SIG-M5 (cell line): Measurements from ENCODE around the gene CDC37L1.
"Not testable (repeated sequence)": the region's sequence is repeated elsewhere in the genome, so short reads cannot be mapped to it uniquely, and the experiment has no call there.

Experiments used
- DNase-seq: peaks from one replicate; lab custom pipeline; 2025; lab: John Stamatoyannopoulos, UW

The CDC37L1 gene

DNA sequence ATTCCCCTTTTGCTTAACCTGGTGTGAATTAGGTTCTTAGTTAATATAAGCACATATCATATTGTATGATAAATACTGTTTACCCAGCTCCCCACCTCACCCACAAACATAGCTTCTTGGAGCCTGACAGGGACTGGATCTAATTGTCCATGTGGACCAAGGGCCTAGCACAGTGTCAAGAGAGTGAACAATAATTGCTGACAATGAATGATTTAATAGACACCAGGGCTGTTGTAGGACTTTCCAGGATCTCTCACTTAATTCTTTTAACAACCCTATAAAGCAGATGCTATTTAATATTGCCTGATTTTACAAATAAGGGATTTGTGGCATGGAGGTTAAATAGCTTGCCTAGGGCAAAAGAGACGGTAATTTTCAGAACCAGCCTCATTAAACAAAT, 36.8 kb downstream of the CDC37L1 start:
- DNase-seq: no peak

DNA sequence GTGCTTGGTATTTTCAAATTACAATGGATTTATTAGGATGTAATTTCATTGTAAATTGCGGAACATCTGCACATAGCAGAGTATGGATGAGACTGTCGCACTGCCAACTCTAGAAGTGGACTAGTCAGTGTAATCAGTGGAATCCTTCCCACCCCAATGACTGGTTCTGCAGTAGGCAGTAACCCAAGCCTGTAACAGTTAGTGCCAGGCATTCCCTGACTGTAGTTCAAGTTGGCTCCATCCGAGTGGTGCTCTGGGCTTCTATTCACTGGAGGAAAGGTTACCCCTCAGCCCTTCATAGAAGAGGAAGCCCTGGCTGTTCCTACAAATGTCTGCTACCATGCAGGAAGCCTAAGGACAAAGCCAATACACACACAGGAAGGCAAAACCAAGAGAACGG, 38.4 kb downstream of the CDC37L1 start:
- DNase-seq: no peak

DNA sequence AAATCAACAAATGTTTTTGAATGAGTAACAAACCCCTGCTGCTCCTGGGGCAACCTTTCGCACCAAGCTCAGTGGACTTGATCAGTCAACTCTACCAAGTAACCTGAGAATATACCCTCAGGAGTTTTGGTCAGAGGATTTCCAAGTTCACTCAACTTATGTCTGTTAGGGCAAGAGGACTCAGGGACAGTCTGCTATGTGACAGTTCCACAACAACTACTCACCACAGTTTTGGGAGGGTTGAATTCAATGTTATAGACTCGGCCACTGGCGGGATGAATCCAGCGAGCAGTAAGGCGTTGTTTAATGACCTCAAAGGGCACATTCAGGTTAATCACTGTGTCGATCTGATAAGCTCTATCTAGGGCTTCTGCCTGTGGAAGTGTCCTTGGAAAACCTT, 39.5 kb downstream of the CDC37L1 start:
- no peak for DNase-seq

DNA sequence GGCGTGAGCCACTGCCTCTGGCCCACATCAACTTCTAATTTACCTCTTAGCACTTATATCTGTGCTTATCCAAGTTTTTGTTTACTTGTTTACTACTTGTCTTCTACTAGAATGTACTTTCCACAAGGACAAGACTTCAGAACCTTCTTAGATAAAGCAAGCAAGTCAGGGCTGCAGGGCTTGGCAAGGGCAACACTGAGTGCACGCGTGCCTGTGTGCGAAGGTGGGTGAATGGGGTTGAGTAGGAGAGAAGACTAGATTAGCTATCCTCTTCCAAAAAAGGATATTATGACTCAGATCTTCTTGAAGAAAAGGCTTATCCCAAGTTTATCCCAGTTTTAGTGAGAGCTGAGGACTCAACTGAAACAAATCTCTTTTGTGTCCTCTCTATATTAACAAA, 42.4 kb downstream of the CDC37L1 start:
- no peak for DNase-seq

GRCh38 chr9:4725706-4726442, 46.5 kb downstream of the CDC37L1 start:
- DNase-seq: no peak

DNA sequence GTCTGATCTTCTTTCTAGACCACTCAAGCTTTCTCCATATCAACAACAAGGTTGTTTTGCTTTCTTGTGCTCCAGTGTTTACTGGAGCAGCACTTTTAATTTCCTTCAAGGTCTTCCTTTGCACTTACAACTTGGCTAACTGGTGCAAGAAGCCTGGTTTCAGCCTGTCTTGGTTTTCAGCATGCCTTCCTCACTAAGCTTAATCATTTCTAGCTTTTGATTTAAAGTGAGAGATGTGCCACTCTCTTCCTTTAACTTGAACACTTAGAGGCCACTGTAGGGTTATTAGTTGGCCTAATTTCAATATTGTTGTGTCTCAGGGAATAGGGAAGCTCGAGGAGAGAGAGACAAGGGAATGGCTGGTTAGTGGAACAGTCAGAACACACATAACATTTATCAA, 48.2 kb downstream of the CDC37L1 start:
- no peak for DNase-seq

- no peak for DNase-seq
These were observed 53.5 kb downstream of the CDC37L1 start for GRCh38 chr9:4732890-4733289.

GRCh38 chr9:4734150-4734549, 54.8 kb downstream of the CDC37L1 start:
- no peak for DNase-seq

GRCh38 chr9:4738866-4739586, 59.7 kb downstream of the CDC37L1 start:
- no peak for DNase-seq

DNA sequence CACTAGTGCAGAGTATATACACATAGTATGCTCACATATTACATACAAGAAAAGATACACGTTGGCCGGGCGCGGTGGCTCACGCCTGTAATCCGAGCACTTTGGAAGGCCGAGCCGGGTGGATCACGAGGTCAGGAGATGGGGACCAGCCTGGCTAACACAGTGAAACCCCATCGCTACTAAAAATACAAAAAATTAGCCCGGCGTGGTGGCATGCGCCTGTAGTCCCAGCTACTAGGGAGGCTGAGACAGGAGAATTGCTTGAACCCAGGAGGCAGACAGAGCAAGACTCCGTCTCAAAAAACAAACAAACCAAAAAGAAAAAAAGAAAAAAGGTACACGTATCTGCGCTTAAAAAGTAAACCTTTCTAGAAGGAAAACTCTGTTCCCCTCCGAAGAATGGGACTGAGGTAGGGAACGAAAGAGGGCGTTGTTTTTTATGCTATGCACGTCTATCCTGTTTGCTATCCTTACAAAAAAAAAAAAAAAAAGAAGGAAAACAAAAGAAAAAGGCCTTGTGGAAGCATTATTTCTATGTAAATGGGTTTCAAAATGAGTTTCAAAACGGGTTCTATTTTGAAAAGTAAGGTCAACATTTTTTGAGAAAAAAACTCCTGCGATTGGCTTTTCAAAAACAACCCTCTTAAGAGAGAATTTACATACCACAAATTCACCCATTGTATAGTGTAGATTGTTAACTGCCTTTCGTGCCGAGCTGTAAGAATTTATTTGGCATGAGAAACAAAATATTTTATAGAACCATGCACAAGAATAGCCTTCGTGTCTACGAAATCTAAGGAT, 60.4 kb downstream of the CDC37L1 start:
- DNase-seq: no peak

GRCh38 chr9:4740388-4740637, 60.9 kb downstream of the CDC37L1 start:
- no peak for DNase-seq

DNA sequence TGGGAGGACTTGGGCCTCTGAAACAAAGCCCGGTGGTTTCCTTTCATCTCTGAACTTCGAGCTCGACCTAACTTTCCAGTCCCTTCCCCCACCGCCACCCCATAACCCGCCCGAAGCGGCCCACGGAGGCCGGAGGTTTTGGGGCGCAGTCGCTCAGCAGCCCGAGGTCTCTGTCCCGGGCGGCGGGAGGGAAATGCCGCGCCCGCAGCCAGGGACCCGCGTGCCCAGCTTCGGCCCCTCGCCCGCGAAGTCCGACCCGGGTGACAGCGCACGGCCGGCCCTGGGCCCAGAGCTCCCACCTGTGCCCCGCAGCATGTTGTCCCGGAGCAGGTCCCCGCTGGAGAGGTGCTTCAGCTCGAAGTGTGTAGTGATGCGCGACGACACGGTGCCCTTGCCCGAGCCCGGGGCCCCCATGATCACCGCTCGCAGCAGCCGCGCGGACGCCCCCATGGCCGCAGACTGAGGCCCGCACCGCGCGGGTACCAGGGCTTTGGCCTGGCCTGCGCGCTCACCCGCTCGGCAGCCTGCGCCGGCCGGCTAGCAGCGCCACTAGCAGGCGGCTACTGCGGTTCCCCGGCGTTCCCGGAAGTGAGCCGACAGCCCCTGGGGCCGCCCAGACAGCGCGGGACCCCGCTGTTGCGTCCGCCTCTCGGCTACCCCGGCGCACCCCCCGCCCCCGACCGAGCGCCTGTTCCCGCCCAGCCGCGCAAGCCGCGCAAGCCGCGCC, 61.4 kb downstream of the CDC37L1 start, which contains the start of gene AK3:
TSS of gene AK3 (minus strand) at position 565 of the 727 bp plus-strand sequence. CDS start at position 450, 115 bp downstream.
- no peak for DNase-seq

- no peak for DNase-seq
These were observed 62.2 kb downstream of the CDC37L1 start for GRCh38 chr9:4741365-4742089.

DNA sequence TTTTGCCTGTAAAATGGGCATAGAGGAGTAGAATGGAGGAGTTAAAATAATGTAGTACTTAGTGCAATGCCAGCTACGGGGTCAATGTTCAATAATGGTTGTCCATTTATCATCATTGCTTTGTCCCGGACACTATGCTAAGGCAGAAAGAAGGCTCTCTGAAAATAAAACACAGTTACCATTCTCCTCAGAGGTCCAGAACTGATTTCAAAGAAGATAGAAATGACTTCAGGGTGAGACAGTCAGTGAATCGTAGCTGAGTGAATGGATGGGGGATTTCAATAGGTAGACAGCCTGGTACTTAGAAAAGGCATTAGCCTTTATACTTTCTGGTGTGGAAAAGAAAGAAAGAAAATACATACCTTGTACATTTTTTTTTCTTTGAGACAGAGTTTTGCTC, 62.9 kb downstream of the CDC37L1 start:
- DNase-seq: no peak

GRCh38 chr9:4743131-4743875, 63.9 kb downstream of the CDC37L1 start:
- DNase-seq: no peak

GRCh38 chr9:4746278-4747030, 67.1 kb downstream of the CDC37L1 start:
- no peak for DNase-seq

- no peak for DNase-seq
These were observed 69.2 kb downstream of the CDC37L1 start for GRCh38 chr9:4748612-4749011.

DNA sequence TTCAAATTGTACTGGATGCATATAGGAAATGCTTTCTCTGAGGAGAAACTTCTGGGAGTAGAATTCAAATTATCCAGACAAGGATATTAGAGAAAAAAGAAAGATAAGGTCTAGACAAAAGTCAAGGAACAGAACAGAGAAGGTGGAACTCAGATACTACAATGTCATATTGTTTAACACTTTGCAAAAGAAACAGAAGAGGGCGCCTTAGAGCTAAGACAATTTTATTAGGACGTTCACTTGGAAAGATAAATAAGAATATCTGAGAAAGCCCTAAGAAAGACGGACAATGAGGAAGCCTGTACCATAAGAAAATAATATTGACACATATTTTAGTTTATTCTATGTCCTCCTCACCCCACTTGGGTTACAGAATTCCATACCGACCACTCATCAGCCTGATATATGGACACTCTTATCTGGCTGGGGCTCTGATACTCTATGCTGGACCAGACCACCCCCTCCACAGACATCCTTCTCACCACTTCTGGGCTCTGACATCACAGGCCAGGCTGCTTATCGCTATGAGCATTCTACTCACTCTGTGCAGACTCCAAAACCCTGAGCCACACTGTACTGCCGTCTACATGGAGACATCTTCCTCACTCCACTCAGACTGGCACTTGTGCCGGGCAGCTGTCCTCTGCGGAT, 70.8 kb downstream of the CDC37L1 start:
- DNase-seq: no peak

DNA sequence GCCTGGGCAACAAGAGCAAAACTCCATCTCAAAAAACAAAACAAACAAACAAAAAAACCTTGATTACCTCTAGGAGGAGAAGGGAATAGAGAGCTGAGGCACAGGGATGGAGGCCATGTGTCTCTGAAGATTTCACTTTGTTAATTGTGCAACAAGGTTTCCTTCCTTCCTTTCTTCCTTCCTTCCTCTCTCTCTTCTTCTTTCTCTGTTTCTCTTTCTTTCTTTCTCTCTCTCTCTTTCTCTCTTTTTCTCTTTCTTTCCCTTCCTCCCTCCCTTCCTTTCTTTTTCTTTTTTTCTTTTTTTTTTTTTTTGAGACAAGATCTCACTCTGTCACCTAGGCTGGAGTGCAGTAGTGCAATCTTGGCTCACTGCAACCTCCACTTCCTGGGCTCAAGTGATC, 75.2 kb downstream of the CDC37L1 start:
- DNase-seq: not testable (repeated sequence)
